ENCODE measurements around the gene HOXB7. TPM values are rescaled to one million over a fixed set of nuclear protein-coding genes. Genes with fewer than 3 reads are reported as not detected.

The HOXB7 gene
- total RNA-seq: 0.22 TPM
- long read RNA-seq: 0 reads

GRCh38 chr17:48610282-48611211 lies at the start of gene HOXB7:
Gene HOXB7, minus strand, starts transcription at chr17:48611017. Its CDS starts 99 bp downstream, at chr17:48610918.
- ATAC-seq (ENCODE audit: poor library complexity) (peak; percentile 59), DNase-seq (peak; percentile 74)
- intact Hi-C loops (cut with DNase I): no loop called here

- DNase-seq (no peak), ATAC-seq (ENCODE audit: poor library complexity) (no peak)
- intact Hi-C loops (cut with DNase I): no loop called here
Measured at GRCh38 chr17:48655913-48656312, 45.1 kb upstream of the HOXB7 start.

GRCh38 chr17:48649741-48650140 lies 38.9 kb upstream of the HOXB7 start:
- no peak for DNase-seq
- intact Hi-C loops (cut with DNase I): no loop called here

GRCh38 chr17:48647963-48648245 lies 37.1 kb upstream of the HOXB7 start:
- intact Hi-C loops (cut with DNase I): no loop called here
- no peak for ATAC-seq (ENCODE audit: poor library complexity)
- DNase-seq: no peak

More at GRCh38 chr17:48649741-48650140, 38.9 kb upstream of the HOXB7 start:
- ATAC-seq (ENCODE audit: poor library complexity): no peak

DNA sequence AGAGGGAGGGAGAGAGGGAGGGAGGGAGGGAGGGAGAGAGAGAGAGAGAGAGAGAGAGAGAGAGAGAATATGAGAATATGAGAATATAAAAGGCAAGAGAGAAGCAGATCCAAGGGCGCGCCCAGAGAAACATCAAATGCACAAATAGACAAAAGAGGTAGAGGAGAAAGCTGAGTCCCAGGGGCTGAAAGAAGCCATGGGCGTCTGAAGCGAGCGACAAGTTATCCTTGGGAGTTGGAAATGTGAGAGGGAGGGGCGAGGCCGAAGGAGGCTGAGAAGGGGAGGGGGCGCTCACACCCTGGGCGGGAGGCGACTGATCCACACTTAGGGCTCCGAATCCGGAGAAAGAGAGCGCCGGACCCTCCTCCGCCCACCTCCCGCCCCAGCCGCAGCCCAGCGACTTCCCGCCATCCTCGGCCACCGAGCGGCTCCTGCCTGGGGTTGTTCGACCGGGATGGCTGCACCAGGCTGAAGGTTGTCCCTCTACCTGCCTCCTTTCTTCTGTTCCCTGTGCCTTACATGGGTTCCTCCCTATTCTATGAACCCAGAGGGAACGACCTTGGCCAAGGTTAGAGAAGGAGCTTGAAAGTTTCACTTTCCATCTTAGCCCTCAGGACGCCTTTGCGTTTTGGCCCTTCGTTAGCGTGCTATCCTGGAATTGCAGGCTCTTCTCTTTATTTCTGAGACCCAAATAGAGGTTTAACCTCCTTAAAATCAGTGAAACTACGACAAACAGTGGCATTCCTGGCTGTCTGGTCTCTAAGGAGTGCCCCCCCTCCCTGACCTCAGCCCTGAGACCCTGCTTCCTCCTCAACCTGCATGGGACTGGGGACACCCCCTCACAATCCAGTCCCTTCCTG lies 36.5 kb upstream of the HOXB7 start:
- intact Hi-C loops (cut with DNase I): no loop called here
- ATAC-seq (ENCODE audit: poor library complexity) (no peak), DNase-seq (no peak)

GRCh38 chr17:48646183-48647102 lies 35.6 kb upstream of the HOXB7 start:
- intact Hi-C loops (cut with DNase I): no loop called here
- DNase-seq (no peak), ATAC-seq (ENCODE audit: poor library complexity) (no peak)

DNA sequence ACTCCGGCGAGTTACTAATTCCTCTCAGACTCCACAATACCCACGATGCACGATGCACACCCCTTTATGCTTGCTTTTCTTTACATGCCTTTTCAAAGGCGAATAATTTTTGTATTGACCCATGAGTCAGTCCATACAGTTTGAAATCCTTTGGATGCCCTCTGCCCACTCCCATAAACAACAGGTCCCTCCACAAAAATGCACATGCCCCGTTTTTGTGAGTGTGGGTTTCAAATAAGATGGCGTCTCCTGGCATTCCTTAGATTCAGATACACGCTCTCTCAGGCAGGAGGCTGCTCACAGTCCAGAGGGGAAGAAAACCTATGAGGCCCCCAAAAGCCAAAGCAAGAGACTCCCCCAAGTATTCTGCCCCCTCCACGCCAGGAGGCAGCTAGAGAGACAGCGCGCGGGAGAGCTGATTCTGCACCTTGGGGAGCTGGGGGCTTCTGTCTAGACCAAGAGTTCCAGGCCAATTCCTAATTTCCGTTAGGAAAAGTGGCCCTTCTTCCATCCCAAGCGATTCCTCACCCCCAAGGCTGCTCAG lies 34.9 kb upstream of the HOXB7 start:
- intact Hi-C loops (cut with DNase I): no loop called here

DNA sequence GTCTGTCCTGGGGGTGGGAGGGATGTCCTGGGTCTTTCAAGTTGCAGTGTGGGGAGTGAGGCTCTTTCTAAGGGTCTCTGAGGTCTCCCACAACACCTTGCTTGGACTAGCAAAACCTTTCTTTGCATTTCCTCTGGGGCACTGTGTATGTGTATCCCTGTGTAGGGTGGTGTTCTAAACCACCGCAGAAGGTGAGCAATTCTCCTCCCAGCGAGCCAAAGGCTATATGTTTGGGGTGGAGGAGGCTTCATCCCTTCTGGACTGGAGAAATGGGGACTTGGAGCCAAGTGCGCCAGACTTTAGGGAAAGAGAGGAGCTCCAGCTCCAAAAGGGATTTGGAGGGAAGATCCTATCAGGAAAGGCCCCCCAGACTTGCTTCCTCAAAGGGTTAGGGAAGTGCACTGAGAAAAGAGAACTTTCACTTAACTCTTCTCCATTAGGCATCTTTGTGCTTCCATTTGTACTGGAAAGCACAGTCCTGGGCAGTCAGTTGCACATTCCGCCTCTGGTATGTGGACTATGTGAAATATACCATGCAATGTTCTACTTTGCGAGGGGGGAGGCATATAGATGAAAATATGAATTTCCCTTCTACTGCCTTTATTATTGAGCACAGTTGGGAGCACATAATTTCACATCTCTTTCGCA lies 34.2 kb upstream of the HOXB7 start:
- ATAC-seq (ENCODE audit: poor library complexity): no peak

More for the DNA sequence above, 34.9 kb upstream of the HOXB7 start:
- ATAC-seq (ENCODE audit: poor library complexity): no peak
- DNase-seq: no peak

DNA sequence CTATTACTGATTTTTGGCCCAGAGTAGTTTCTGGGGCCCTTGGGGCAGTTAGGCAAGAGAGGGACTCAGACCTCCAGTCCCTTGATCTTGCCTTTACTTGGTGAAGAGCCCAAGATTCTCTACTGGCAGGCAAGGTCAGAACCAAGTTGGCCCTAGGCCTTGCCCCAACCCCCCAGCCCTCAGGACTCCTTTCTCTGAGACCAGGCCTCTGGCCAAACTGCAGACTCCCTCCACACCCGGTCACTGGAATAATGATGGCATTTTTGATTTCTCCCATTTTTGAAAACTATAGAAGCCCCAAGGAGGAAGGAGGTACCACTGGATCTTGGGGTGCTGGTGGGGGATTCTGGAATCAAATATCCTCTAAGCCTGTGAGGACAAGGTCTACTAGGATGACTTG lies 33.3 kb upstream of the HOXB7 start:
- intact Hi-C loops (cut with DNase I): no loop called here
- no peak for ATAC-seq (ENCODE audit: poor library complexity)
- no peak for DNase-seq

More for the DNA sequence above, 34.2 kb upstream of the HOXB7 start:
- DNase-seq: no peak
- intact Hi-C loops (cut with DNase I): no loop called here

- intact Hi-C loops (cut with DNase I): no loop called here
- ATAC-seq (ENCODE audit: poor library complexity): no peak
- DNase-seq: no peak
Measured at GRCh38 chr17:48643697-48644012, 32.8 kb upstream of the HOXB7 start.

DNA sequence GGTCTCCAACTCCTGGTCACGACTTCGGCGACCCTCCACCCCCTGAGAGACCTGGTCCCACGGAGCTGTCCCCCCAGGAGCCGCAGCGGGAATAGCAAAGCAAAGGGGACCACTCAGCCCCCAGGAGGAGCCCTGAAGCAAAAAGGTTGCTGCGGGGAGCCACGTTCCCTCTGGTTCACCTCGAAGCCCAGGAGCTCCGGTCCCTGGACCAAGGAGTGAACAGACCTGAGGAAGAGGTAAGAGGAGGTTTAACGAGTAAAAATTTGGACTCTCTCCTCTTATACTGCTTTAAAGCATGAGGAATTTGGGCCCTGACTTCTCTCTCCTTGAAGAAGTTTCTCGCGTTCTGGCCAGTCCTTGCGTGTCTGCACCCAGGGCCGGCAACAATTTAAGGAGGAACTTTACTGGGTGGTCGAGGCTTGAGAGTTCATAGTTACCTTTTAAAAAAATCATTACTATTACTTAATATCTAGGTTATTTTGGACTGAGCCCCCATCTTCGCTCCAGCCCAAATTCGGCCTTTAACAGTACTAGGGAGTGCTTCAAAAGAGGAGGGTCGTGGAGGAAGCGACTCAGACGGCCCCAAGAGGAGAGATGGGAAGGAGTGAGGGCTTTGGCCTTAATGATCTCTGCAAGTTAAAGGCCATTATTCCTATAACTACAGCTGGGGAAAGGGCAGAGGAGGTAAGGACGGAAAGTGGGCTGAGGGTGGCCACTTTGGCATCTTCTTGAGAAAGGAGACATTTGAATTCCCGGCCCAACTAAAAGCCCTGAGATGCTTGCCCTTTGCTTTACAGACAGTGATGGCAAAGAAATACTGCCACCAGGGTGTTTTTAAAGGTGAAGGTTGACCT lies 32.3 kb upstream of the HOXB7 start:
- intact Hi-C loops (cut with DNase I): no loop called here
- DNase-seq (no peak), ATAC-seq (ENCODE audit: poor library complexity) (no peak)

- ATAC-seq (ENCODE audit: poor library complexity): no peak
- intact Hi-C loops (cut with DNase I): no loop called here
- no peak for DNase-seq
Measured at GRCh38 chr17:48642059-48642842, 31.4 kb upstream of the HOXB7 start.

DNA sequence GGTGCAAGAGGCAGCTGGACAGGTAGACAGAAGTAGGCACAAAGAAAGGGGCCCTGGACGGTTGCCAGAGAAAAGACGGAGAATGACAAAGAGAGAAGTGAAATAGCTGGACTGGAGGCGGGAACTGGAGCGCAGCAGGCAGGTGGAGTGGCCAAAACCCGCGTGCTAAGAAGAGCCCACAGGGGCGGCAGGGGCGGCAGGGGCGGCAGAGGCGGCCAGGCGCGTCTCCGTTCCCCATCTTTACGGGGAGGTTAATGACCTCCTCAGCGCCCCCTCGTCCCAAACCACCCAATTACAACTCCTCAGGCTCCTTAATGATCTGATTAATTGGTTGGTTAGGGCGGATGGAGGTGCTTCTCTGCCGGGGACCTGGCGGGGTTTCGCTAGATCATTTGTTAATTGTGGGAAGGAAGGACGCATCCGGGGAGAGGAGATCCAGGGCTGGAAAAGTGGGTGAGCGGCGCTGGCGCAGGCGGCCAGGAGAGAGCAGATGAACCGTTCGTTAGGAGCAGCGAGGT lies 30.8 kb upstream of the HOXB7 start:
- no peak for ATAC-seq (ENCODE audit: poor library complexity)
- intact Hi-C loops (cut with DNase I): no loop called here

GRCh38 chr17:48640858-48641180 lies 30.0 kb upstream of the HOXB7 start:
- DNase-seq: no peak
- ATAC-seq (ENCODE audit: poor library complexity): no peak
- intact Hi-C loops (cut with DNase I): no loop called here

More for the DNA sequence above, 30.8 kb upstream of the HOXB7 start:
- DNase-seq: no peak

DNA sequence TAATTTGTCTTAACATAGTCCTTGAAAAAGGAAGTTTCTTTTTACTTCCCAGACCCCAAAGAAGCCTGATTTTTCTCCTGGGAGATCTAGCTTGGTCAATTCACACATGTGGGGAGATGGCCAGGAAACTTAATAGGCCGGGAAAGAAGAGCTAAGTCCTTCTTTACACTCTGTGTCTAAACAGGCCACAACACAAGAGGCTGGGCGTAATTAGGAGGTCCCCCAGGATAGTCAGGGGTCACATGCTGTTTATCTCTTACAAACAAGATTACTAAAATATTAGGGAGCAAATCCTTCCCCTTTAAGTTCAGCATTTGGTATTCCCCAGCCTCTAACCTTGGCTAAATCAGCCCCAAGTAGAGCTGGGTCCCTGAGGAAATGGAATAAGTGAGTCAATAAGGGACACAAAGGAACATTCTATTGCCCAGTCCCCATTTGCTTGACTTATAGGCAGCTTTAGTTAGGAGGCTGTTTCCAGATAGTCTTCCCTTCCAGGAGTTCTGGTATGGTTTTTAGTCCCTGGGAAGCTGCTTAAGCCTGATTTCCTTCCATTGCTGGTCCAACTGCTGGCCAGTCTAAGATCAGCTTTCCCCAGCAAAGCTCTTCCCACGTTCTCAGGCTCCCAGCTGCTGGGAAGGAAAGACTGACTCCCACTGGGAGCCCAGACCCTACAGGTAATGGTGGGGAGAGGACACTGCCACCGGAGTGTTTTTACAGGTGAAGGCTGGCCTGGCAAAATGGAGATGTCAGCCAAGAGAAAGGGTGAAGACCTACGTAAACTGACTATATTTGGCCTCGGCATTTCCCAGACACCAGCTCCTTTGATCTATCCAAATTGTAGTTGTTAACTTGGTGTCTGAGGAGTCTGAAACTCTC lies 29.4 kb upstream of the HOXB7 start:
- no peak for ATAC-seq (ENCODE audit: poor library complexity)
- intact Hi-C loops (cut with DNase I): no loop called here
- no peak for DNase-seq

GRCh38 chr17:48639136-48639535 lies 28.3 kb upstream of the HOXB7 start:
- DNase-seq (no peak), ATAC-seq (ENCODE audit: poor library complexity) (no peak)
- intact Hi-C loops (cut with DNase I): no loop called here

Data from Right ventricle myocardium superior (tissue), 1 donor.